A549 (cell line): Measurements from ENCODE around the gene EVPL. TPM values are rescaled to one million over a fixed set of nuclear protein-coding genes. Genes with fewer than 3 reads are reported as not detected.

Experiments used
- ATAC-seq, 2 experiments: fragments of 200-7000 bp in 1 of 2; fragments of >200 bp in 1 of 2; cut with Nextera tagmentation in 1 of 2; cut with Tn5 transposase in 1 of 2; 3 replicates each; pipeline versions ENCODE4 v1.8.0 to v1.9.1; 2018 to 2020; ENCODE audit warnings: mild to moderate bottlenecking in 1 of 2, moderate library complexity in 1 of 2
- CTCF ChIA-PET: fragments of 300-600 bp; sonication (Branson Sonifier 250); formaldehyde crosslinking; extraction: SDS; loops from one replicate; lab custom pipeline; 2021; ENCODE audit warnings: antibody characterized with exemption, inconsistent platforms; lab: Yijun Ruan, JAX
- POLR2A ChIA-PET: fragments of 350-600 bp; formaldehyde crosslinking; extraction: SDS; loops from one replicate; lab custom pipeline; 2021; ENCODE audit warnings: antibody characterized with exemption, inconsistent platforms; lab: Yijun Ruan, JAX
- DNase-seq, 2 experiments: peaks; one replicate each; pipeline versions ENCODE4 v3.0.0 to v3.0.0-alpha.2; 2011 to 2016; ENCODE audit warnings: low read depth in 1 of 2, low spot score in 1 of 2
- FAIRE-seq: peaks from 2 replicates; lab custom pipeline; 2011; peaks lifted over from hg19 to GRCh38; lab: Jason Lieb, UNC
- H3K27ac ChIP-seq, 2 experiments: fragments of >200 bp; sonication (Bioruptor Twin); formaldehyde crosslinking; 3 replicates each; pipeline ENCODE4 v1.5.1; 2016 to 2017
- H3K4me1 ChIP-seq: fragments of >200 bp; sonication (Bioruptor Twin); formaldehyde crosslinking; 3 replicates; pipeline ENCODE4 v1.6.1; 2016
- H3K4me2 ChIP-seq: fragments of >200 bp; sonication (Bioruptor Twin); formaldehyde crosslinking; 3 replicates; pipeline ENCODE4 v1.6.1; 2016
- H3K4me3 ChIP-seq: fragments of >200 bp; sonication (Bioruptor Twin); formaldehyde crosslinking; 3 replicates; pipeline ENCODE4 v1.5.1; 2016
- H3K9me3 ChIP-seq: fragments of >200 bp; sonication (Bioruptor Twin); formaldehyde crosslinking; 3 replicates; pipeline ENCODE4 v1.6.1; 2016
- BHLHE40 ChIP-seq: IDR thresholded peaks from 2 replicates; pipeline ENCODE4 v1.6.1; 2012; ENCODE audit warnings: low read depth, low read length, inconsistent platforms
- CEBPB ChIP-seq, 2 experiments: fragments of >200 bp in 1 of 2; sonication (Bioruptor Twin) in 1 of 2; formaldehyde crosslinking in 1 of 2; IDR thresholded peaks; 2 replicates each; pipeline ENCODE4 v1.6.1; 2012 to 2016
- EHF ChIP-seq: fragments of 250-450 bp; sonication (Bioruptor Pico); IDR thresholded peaks from 2 replicates; pipeline ENCODE4 v1.5.0; 2020; ENCODE audit warnings: mild to moderate bottlenecking
- EHMT2 ChIP-seq: fragments of 200-600 bp; sonication (generic); IDR thresholded peaks from 2 replicates; pipeline ENCODE4 v1.6.1; 2016; ENCODE audit warnings: antibody characterized with exemption, low read depth, mild to moderate bottlenecking, moderate library complexity
- HOXA7 ChIP-seq: fragments of 250-450 bp; sonication (Bioruptor Pico); IDR thresholded peaks from 2 replicates; pipeline ENCODE4 v1.5.0; 2020; ENCODE audit warnings: mild to moderate bottlenecking, moderate library complexity
- JUN ChIP-seq, 2 experiments: fragments of >200 bp; sonication (Bioruptor Twin); formaldehyde crosslinking; IDR thresholded peaks; 2 replicates in 1 of 2; 3 replicates in 1 of 2; pipeline ENCODE4 v1.6.1; 2016 to 2017
- MAZ ChIP-seq: fragments of 150-350 bp; IDR thresholded peaks from 2 replicates; pipeline ENCODE4 v1.6.1; 2014; ENCODE audit warnings: antibody characterized with exemption, low read depth, low read length, borderline replicate concordance
- MYC ChIP-seq: IDR thresholded peaks from 2 replicates; pipeline ENCODE4 v1.6.1; 2012; ENCODE audit warnings: mild to moderate bottlenecking, inconsistent platforms, low read length, improper control_type of control experiment, borderline replicate concordance
- NR3C1 ChIP-seq: fragments of >200 bp; sonication (Bioruptor Twin); formaldehyde crosslinking; IDR thresholded peaks from 3 replicates; pipeline ENCODE4 v1.6.1; 2017
- PHF8 ChIP-seq: fragments of 200-600 bp; sonication (generic); IDR thresholded peaks from 2 replicates; pipeline ENCODE4 v1.6.1; 2016; ENCODE audit warnings: low read depth, mild to moderate bottlenecking, antibody characterized with exemption, moderate library complexity, borderline replicate concordance
- POLR2A ChIP-seq: IDR thresholded peaks from 2 replicates; pipeline ENCODE4 v1.6.1; 2012; ENCODE audit warnings: mild to moderate bottlenecking, low read length
- POLR2AphosphoS2 ChIP-seq: conservative IDR thresholded peaks from 2 replicates; pipeline ENCODE4 v1.6.1; 2012; ENCODE audit warnings: low read length, improper control_type of control experiment, inconsistent platforms
- RAD21 ChIP-seq, 2 experiments: fragments of >200 bp in 1 of 2; sonication (Bioruptor Twin) in 1 of 2; formaldehyde crosslinking in 1 of 2; IDR thresholded peaks in 1 of 2; conservative IDR thresholded peaks in 1 of 2; 2 replicates in 1 of 2; 3 replicates in 1 of 2; pipeline ENCODE4 v1.6.1; 2012 to 2018; ENCODE audit warnings: inconsistent platforms in 1 of 2
- RARB ChIP-seq: fragments of 250-450 bp; sonication (Bioruptor Pico); IDR thresholded peaks from 2 replicates; pipeline ENCODE4 v1.8.0; 2021; ENCODE audit warnings: mild to moderate bottlenecking, moderate library complexity
- RFX5 ChIP-seq: fragments of 450-650 bp; IDR thresholded peaks from 2 replicates; pipeline ENCODE4 v1.7.1; 2014; ENCODE audit warnings: antibody characterized with exemption, mild to moderate bottlenecking, moderate library complexity
- SMC3 ChIP-seq: fragments of >200 bp; sonication (Bioruptor Twin); formaldehyde crosslinking; IDR thresholded peaks from 3 replicates; pipeline ENCODE4 v1.6.1; 2018; ENCODE audit warnings: inconsistent platforms
- ZC3H11A ChIP-seq: fragments of 450-650 bp; IDR thresholded peaks from 2 replicates; pipeline ENCODE4 v1.6.1; 2014; ENCODE audit warnings: antibody characterized with exemption, mild to moderate bottlenecking
- ZFP36 ChIP-seq: fragments of 450-650 bp; IDR thresholded peaks from 2 replicates; pipeline ENCODE4 v1.6.1; 2014; ENCODE audit warnings: borderline replicate concordance; ENCODE audit not compliant: partially characterized antibody
- WGBS: methylation state at CpG from one replicate; pipeline ENCODE4 v1.1.6; 2017; ENCODE audit errors: missing lambda C conversion rate; 5-methylcytosine and 5-hydroxymethylcytosine counted together
- polyA plus RNA-seq, 4 experiments: library from polyadenylated mRNA; depleted of rRNA in 3 of 4; stranded (reverse); fragments of >200 nt; fragmentation: RNase III in 1 of 4; extraction: RNeasy Plus Mini Kit Qiagen cat#74134 plus additional on column Dnase treatment in 1 of 4; gene quantifications; 2 replicates in 3 of 4; 3 replicates in 1 of 4; pipeline ENCODE4 v1.2.3, GENCODE V29; 2011 to 2017
- TF ChIP-seq, protein P1 (sequence below): fragments of >200 bp; sonication (Bioruptor Twin); formaldehyde crosslinking; IDR thresholded peaks from 3 replicates; pipeline ENCODE4 v1.5.1; 2016
- TF ChIP-seq, protein P2 (sequence below): IDR thresholded peaks from 2 replicates; pipeline ENCODE4 v1.6.1; 2012
- TF ChIP-seq, protein P3 (sequence below): fragments of >200 bp; sonication (Bioruptor Twin); formaldehyde crosslinking; IDR thresholded peaks from 2 replicates; pipeline ENCODE4 v1.6.1; 2016
- TF ChIP-seq, protein P4 (sequence below): fragments of >200 bp; sonication (Bioruptor Twin); formaldehyde crosslinking; IDR thresholded peaks from 3 replicates; pipeline ENCODE4 v1.6.1; 2016
- TF ChIP-seq, protein P5 (sequence below): IDR thresholded peaks from 2 replicates; pipeline ENCODE4 v1.6.1; 2012; ENCODE audit warnings: low read depth, borderline replicate concordance
- TF ChIP-seq, protein P6 (sequence below): fragments of 450-650 bp; IDR thresholded peaks from 2 replicates; pipeline ENCODE4 v1.6.1; 2014; ENCODE audit warnings: antibody characterized with exemption
- TF ChIP-seq, protein P7 (sequence below): IDR thresholded peaks from 2 replicates; pipeline ENCODE4 v1.6.1; 2012

EVPL gene
- polyA plus RNA-seq, 2 of the 4 experiments (the other 2 are of a cell fraction) = 4.1 to 13.9 TPM

DNA sequence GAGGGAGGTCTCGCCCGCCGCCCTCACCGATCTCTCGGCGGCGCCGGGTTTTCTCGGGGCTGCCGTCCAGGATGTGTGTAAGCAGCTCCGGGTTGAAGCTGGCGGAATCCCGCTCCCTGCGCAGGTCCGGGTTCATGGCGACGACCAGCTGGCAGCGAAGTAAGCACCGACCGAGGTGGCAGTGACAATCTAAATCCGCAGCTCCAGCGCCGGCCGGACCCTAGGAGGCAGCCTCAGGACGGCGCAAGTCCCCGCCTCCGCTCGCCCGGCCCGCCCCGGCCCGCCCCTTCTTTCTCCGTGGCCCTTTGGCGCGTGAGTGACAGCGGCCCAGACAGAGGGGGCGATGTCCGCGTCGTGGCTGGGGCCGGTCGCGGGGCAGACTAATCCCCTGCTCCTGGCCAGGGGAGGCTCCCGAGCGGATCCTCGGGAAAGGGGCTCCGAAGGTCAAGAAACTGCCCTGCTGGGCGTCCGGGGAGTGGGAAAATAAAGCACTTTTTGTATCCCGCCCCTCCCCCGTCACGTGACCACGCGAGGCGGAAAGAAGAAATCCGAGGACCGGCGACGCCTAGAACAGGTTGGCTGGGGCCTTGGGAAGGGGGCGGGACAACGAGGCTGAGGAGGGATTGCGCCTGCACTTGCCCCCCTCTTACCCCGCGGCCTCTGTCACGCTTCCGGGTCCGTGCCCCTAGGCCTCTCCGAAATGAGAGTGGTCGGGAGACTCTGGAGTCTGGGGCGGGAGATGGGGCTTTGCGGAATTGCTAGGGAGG lies 48.0 kb downstream of the EVPL start, which contains the start of the genes ACOX1 and TEN1:
TSS of gene ACOX1 (minus strand) at position 229 of the 767 bp plus-strand sequence. CDS start at position 136, 93 bp downstream.
TSS of gene TEN1 (plus strand) at position 303 of the 767 bp plus-strand sequence. CDS start 6,953 bp downstream, outside the sequence.
- peak; percentile 95 to 97 for ATAC-seq
- TF ChIP-seq MAZ = peak; percentile 84; the same call in 1 of the 2 replicates
- peak in 1 of 2 experiments; percentile 25; a peak in 2 of 4 replicates for TF ChIP-seq CEBPB (IDR thresholded peaks at IDR 0.05)
- TF ChIP-seq, protein P1, sequence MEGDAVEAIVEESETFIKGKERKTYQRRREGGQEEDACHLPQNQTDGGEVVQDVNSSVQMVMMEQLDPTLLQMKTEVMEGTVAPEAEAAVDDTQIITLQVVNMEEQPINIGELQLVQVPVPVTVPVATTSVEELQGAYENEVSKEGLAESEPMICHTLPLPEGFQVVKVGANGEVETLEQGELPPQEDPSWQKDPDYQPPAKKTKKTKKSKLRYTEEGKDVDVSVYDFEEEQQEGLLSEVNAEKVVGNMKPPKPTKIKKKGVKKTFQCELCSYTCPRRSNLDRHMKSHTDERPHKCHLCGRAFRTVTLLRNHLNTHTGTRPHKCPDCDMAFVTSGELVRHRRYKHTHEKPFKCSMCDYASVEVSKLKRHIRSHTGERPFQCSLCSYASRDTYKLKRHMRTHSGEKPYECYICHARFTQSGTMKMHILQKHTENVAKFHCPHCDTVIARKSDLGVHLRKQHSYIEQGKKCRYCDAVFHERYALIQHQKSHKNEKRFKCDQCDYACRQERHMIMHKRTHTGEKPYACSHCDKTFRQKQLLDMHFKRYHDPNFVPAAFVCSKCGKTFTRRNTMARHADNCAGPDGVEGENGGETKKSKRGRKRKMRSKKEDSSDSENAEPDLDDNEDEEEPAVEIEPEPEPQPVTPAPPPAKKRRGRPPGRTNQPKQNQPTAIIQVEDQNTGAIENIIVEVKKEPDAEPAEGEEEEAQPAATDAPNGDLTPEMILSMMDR = peak; percentile 21; the same call in 2 of the 3 replicates
- TF ChIP-seq NR3C1 = no peak
- TF ChIP-seq, protein P2, sequence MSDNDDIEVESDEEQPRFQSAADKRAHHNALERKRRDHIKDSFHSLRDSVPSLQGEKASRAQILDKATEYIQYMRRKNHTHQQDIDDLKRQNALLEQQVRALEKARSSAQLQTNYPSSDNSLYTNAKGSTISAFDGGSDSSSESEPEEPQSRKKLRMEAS = peak; percentile 90
- TF ChIP-seq HOXA7 = no peak
- no peak for TF ChIP-seq POLR2AphosphoS2
- TF ChIP-seq SMC3 = 0 out of 3 replicates have a peak, but pooled peaks have one; percentile 20
- TF ChIP-seq ZC3H11A = no peak
- TF ChIP-seq EHMT2 = no peak
- TF ChIP-seq, protein P3, sequence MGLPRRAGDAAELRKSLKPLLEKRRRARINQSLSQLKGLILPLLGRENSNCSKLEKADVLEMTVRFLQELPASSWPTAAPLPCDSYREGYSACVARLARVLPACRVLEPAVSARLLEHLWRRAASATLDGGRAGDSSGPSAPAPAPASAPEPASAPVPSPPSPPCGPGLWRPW = no peak
- TF ChIP-seq, protein P4, sequence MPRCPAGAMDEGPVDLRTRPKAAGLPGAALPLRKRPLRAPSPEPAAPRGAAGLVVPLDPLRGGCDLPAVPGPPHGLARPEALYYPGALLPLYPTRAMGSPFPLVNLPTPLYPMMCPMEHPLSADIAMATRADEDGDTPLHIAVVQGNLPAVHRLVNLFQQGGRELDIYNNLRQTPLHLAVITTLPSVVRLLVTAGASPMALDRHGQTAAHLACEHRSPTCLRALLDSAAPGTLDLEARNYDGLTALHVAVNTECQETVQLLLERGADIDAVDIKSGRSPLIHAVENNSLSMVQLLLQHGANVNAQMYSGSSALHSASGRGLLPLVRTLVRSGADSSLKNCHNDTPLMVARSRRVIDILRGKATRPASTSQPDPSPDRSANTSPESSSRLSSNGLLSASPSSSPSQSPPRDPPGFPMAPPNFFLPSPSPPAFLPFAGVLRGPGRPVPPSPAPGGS = peak; percentile 41
- TF ChIP-seq RFX5 = 0 out of 2 replicates have a peak, but pooled peaks have one; percentile 21
- peak; percentile 77; the same call in 1 of the 2 replicates for TF ChIP-seq EHF (CRISPR knock-in tag)
- TF ChIP-seq, protein P5, sequence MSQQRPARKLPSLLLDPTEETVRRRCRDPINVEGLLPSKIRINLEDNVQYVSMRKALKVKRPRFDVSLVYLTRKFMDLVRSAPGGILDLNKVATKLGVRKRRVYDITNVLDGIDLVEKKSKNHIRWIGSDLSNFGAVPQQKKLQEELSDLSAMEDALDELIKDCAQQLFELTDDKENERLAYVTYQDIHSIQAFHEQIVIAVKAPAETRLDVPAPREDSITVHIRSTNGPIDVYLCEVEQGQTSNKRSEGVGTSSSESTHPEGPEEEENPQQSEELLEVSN = peak; percentile 62; the same call in 1 of the 2 replicates
- TF ChIP-seq, protein P6, sequence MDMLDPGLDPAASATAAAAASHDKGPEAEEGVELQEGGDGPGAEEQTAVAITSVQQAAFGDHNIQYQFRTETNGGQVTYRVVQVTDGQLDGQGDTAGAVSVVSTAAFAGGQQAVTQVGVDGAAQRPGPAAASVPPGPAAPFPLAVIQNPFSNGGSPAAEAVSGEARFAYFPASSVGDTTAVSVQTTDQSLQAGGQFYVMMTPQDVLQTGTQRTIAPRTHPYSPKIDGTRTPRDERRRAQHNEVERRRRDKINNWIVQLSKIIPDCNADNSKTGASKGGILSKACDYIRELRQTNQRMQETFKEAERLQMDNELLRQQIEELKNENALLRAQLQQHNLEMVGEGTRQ = peak; percentile 98
- TF ChIP-seq, protein P7, sequence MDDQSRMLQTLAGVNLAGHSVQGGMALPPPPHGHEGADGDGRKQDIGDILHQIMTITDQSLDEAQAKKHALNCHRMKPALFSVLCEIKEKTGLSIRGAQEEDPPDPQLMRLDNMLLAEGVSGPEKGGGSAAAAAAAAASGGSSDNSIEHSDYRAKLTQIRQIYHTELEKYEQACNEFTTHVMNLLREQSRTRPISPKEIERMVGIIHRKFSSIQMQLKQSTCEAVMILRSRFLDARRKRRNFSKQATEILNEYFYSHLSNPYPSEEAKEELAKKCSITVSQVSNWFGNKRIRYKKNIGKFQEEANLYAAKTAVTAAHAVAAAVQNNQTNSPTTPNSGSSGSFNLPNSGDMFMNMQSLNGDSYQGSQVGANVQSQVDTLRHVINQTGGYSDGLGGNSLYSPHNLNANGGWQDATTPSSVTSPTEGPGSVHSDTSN = peak; percentile 93
- peak; percentile 88 for TF ChIP-seq BHLHE40
- peak; percentile 92 for TF ChIP-seq POLR2A
- peak; percentile 47; the same call in 1 of the 2 replicates for TF ChIP-seq MYC
- no peak for TF ChIP-seq ZFP36
- TF ChIP-seq RAD21 (conservative IDR thresholded peaks at IDR 0.05 in 1 of 2, IDR thresholded peaks at IDR 0.05 in 1 of 2) = no peak
- TF ChIP-seq JUN (IDR thresholded peaks at IDR 0.05) = peak; percentile 27 to 97; a peak in 3 of 5 replicates
- TF ChIP-seq PHF8 = peak; percentile 75
- no peak for TF ChIP-seq RARB (CRISPR knock-in tag)

More for the DNA sequence above, 48.0 kb downstream of the EVPL start, which contains the start of the genes ACOX1 and TEN1:
- peak; percentile 32 for FAIRE-seq
- H3K4me2 ChIP-seq = peak within 1 kb of the TSS; percentile 82
- 1% methylated on average over 42 of the region's 72 CpGs for WGBS
- H3K9me3 ChIP-seq = no peaks in the 10 kb centered on the region
- H3K4me1 ChIP-seq = peaks cover 43% of the 10 kb centered on the region
- peak within 1 kb of the TSS; percentile 90 to 93 for H3K27ac ChIP-seq
- H3K4me3 ChIP-seq = peak within 1 kb of the TSS; percentile 84
- peak; percentile 93 to 99 for DNase-seq
- POLR2A ChIA-PET = interaction anchor here (0.5 to 1.3 kb wide), 13 partner anchors 9 to 286 kb away, joined by 3 to 13 read pairs (median 4); partner anchors contain the start of genes FBF1, MRPL38, TRIM65 and UBALD2
- CTCF ChIA-PET = interaction anchor here (0.6 to 1.9 kb wide), 10 partner anchors 10 to 75 kb away, joined by 3 to 10 read pairs (median 4); partner anchors contain the start of genes CDK3, FBF1 and MRPL38
